DND-41 (cell line): ENCODE results near the gene BICDL1.

ENCODE experiments used
- ATAC-seq: fragments of 200-7000 bp; cut with Tn5 transposase; 3 replicates; pipeline ENCODE4 v1.9.1; 2021; ENCODE audit warnings: low read depth; ENCODE audit not compliant: insufficient read depth
- DNase-seq: peaks from one replicate; pipeline ENCODE4 v3.0.0-alpha.2; 2020
- H2AFZ ChIP-seq: 2 replicates; pipeline ENCODE4 v1.6.0; 2012; ENCODE audit warnings: low read depth, low read length
- H3K27ac ChIP-seq: 2 replicates; pipeline ENCODE4 v1.5.1; 2012; ENCODE audit warnings: low read length, inconsistent platforms
- H3K27me3 ChIP-seq: fragments of 200-600 bp; sonication (generic); 2 replicates; pipeline ENCODE4 v1.6.0; 2012; ENCODE audit warnings: low read length, mild to moderate bottlenecking, inconsistent platforms; ENCODE audit not compliant: insufficient read depth, poor library complexity
- H3K36me3 ChIP-seq: 2 replicates; pipeline ENCODE4 v1.5.1; 2012; ENCODE audit warnings: low read length, inconsistent platforms; ENCODE audit not compliant: insufficient read depth
- H3K4me1 ChIP-seq: 2 replicates; pipeline ENCODE4 v1.5.1; 2012; ENCODE audit warnings: mild to moderate bottlenecking, low read length; ENCODE audit not compliant: insufficient read depth
- H3K4me2 ChIP-seq: 2 replicates; pipeline ENCODE4 v1.6.0; 2012; ENCODE audit warnings: mild to moderate bottlenecking, moderate library complexity, low read length, inconsistent platforms; ENCODE audit not compliant: insufficient read depth
- H3K4me3 ChIP-seq, 2 experiments: fragments of 200-600 bp in 1 of 2; shearing (Covaris generic) in 1 of 2; 2 replicates each; pipeline ENCODE4 v1.5.1; 2012 to 2016; ENCODE audit warnings: inconsistent platforms in 2 of 2, low read length in 2 of 2, mild to moderate bottlenecking in 2 of 2, low read depth in 1 of 2, moderate library complexity in 1 of 2
- H3K79me2 ChIP-seq: 2 replicates; pipeline ENCODE4 v1.6.0; 2012; ENCODE audit warnings: low read length, inconsistent platforms; ENCODE audit not compliant: insufficient read depth
- H3K9ac ChIP-seq: 2 replicates; pipeline ENCODE4 v1.6.0; 2012; ENCODE audit warnings: low read depth, mild to moderate bottlenecking, inconsistent platforms, low read length, moderate library complexity
- H3K9me3 ChIP-seq: 2 replicates; pipeline ENCODE4 v1.5.1; 2012; ENCODE audit warnings: low read length, moderate library complexity, mild to moderate bottlenecking, inconsistent platforms; ENCODE audit not compliant: insufficient read depth, severe bottlenecking
- H4K20me1 ChIP-seq: 2 replicates; pipeline ENCODE4 v1.6.0; 2012; ENCODE audit warnings: low read length; ENCODE audit not compliant: insufficient read depth
- CTCF ChIP-seq: IDR thresholded peaks from 2 replicates; pipeline ENCODE4 v1.5.1; 2012; ENCODE audit warnings: borderline replicate concordance, low read length, moderate library complexity, mild to moderate bottlenecking; ENCODE audit not compliant: poor library complexity, severe bottlenecking; ENCODE audit errors: extremely low read depth
- EZH2 ChIP-seq: IDR thresholded peaks from 3 replicates; pipeline ENCODE4 v1.6.1; 2012; ENCODE audit warnings: borderline replicate concordance, low read depth, mild to moderate bottlenecking, moderate library complexity, low read length, inconsistent platforms; ENCODE audit not compliant: severe bottlenecking

Gene BICDL1

GRCh38 chr12:120072472-120073249 lies 83.6 kb downstream of the BICDL1 start:
- H3K4me1 ChIP-seq: no peaks in the 10 kb centered on the region
- H3K9me3 ChIP-seq: no peaks in the 10 kb centered on the region
- no peak overlapping the region for H3K4me3 ChIP-seq
- no peaks in the 10 kb centered on the region for H3K79me2 ChIP-seq
- TF ChIP-seq EZH2 (no peak), CTCF (no peak)
- H3K27ac ChIP-seq: no peak overlapping the region
- H3K9ac ChIP-seq: no peak overlapping the region
- H3K27me3 ChIP-seq: no peaks in the 10 kb centered on the region
- no peaks in the 10 kb centered on the region for H4K20me1 ChIP-seq
- H3K36me3 ChIP-seq: no peaks in the 10 kb centered on the region
- H2AFZ ChIP-seq: no peak overlapping the region
- ATAC-seq: no peak
- DNase-seq: no peak
- H3K4me2 ChIP-seq: no peak overlapping the region

GRCh38 chr12:120075034-120075616 lies 86.1 kb downstream of the BICDL1 start:
- no peak overlapping the region for H3K27ac ChIP-seq
- DNase-seq (no peak), ATAC-seq (no peak)
- H3K4me1 ChIP-seq: no peaks in the 10 kb centered on the region
- no peak overlapping the region for H2AFZ ChIP-seq
- H4K20me1 ChIP-seq: no peaks in the 10 kb centered on the region
- H3K36me3 ChIP-seq: no peaks in the 10 kb centered on the region
- no peak overlapping the region for H3K4me3 ChIP-seq
- H3K79me2 ChIP-seq: no peaks in the 10 kb centered on the region
- no peak for TF ChIP-seq CTCF
- TF ChIP-seq EZH2: no peak
- no peaks in the 10 kb centered on the region for H3K9me3 ChIP-seq
- no peaks in the 10 kb centered on the region for H3K27me3 ChIP-seq
- no peak overlapping the region for H3K9ac ChIP-seq
- no peak overlapping the region for H3K4me2 ChIP-seq

- Histone ChIP-seq H4K20me1 (no peaks in the 10 kb centered on the region), H3K27me3 (no peaks in the 10 kb centered on the region), H3K36me3 (no peaks in the 10 kb centered on the region)
Measured at GRCh38 chr12:120076651-120077050, 87.6 kb downstream of the BICDL1 start.

More at GRCh38 chr12:120076651-120077050, 87.6 kb downstream of the BICDL1 start:
- Histone ChIP-seq H3K79me2 (no peaks in the 10 kb centered on the region), H3K27ac (no peak overlapping the region), H3K4me3 (no peak overlapping the region), H2AFZ (no peak overlapping the region), H3K9me3 (no peaks in the 10 kb centered on the region), H3K4me2 (no peak overlapping the region), H3K9ac (no peak overlapping the region), H3K4me1 (no peaks in the 10 kb centered on the region)
- ATAC-seq (no peak), DNase-seq (no peak)
- TF ChIP-seq CTCF: no peak
- no peak for TF ChIP-seq EZH2
